B cell (primary cell): ENCODE results near the gene CMC1. TPM values are rescaled to one million over a fixed set of nuclear protein-coding genes. Genes with fewer than 3 reads are reported as not detected.

Experiments used
- ATAC-seq: fragments of 200-7000 bp; cut with Tn5 transposase; one replicate; pipeline ENCODE4 v1.10.0; 2021; ENCODE audit warnings: low read depth, mild to moderate bottlenecking, moderate number of reproducible peaks, moderate library complexity
- CTCF ChIA-PET: fragments of 350-600 bp; sonication (Branson Sonifier 250); formaldehyde crosslinking; loops from one replicate; lab custom pipeline; 2021; ENCODE audit warnings: antibody characterized with exemption, inconsistent platforms; lab: Charles Lee
- POLR2A ChIA-PET: fragments of 350-600 bp; sonication (Branson Sonifier 250); formaldehyde crosslinking; loops from one replicate; lab custom pipeline; 2021; ENCODE audit warnings: antibody characterized with exemption; lab: Charles Lee
- DNase-seq: peaks from one replicate; pipeline ENCODE4 v3.0.0; 2013
- H2AFZ ChIP-seq: 2 replicates; pipeline ENCODE4 v1.6.1; 2012; ENCODE audit warnings: mild to moderate bottlenecking, low read depth, low read length; ENCODE audit not compliant: insufficient read depth, poor library complexity, severe bottlenecking
- H3K27ac ChIP-seq, 2 donors: 1 replicate in 1 of 2; 2 replicates in 1 of 2; pipeline ENCODE4 v1.5.1; 2012 to 2013; ENCODE audit warnings: low read length in 2 of 2, mild to moderate bottlenecking in 2 of 2, moderate library complexity in 1 of 2
- H3K27me3 ChIP-seq, 4 experiments: fragments of 200-600 bp in 1 of 4; sonication (generic) in 1 of 4; replicated peaks in 1 of 4; 1 replicate in 2 of 4; 2 replicates in 2 of 4; pipeline versions ENCODE4 v1.6.1 to v1.7.0; 2013 to 2016; ENCODE audit warnings: low read length in 3 of 4, mild to moderate bottlenecking in 2 of 4, mixed read lengths in 1 of 4, moderate library complexity in 1 of 4; ENCODE audit not compliant: insufficient read depth in 4 of 4, control insufficient read depth in 3 of 4; ENCODE audit errors: control extremely low read depth in 1 of 4
- H3K36me3 ChIP-seq, 2 experiments: replicated peaks in 1 of 2; 1 replicate in 1 of 2; 2 replicates in 1 of 2; pipeline versions ENCODE4 v1.6.1 to v1.7.1; 2013; ENCODE audit warnings: low read length in 1 of 2; ENCODE audit not compliant: insufficient read depth in 2 of 2, control insufficient read depth in 1 of 2; ENCODE audit errors: control extremely low read depth in 1 of 2, extremely low read depth in 1 of 2
- H3K4me1 ChIP-seq, 2 donors: fragments of 200-600 bp in 1 of 2; sonication (generic) in 1 of 2; 1 replicate in 1 of 2; 2 replicates in 1 of 2; pipeline versions ENCODE4 v1.5.1 to v1.6.1; 2013 to 2017; ENCODE audit warnings: low read length in 2 of 2; ENCODE audit not compliant: control insufficient read depth in 2 of 2, insufficient read depth in 2 of 2
- H3K4me2 ChIP-seq: replicated peaks from 2 replicates; pipeline ENCODE3; 2012; ENCODE audit warnings: mild to moderate bottlenecking, low read depth, low read length; ENCODE audit not compliant: poor library complexity, severe bottlenecking
- H3K4me3 ChIP-seq, 5 experiments: fragments of 200-600 bp in 1 of 5; sonication (generic) in 1 of 5; 1 replicate in 3 of 5; 2 replicates in 2 of 5; pipeline versions ENCODE4 v1.5.1 to v1.7.0; 2011 to 2016; ENCODE audit warnings: low read length in 4 of 5, mild to moderate bottlenecking in 4 of 5, low read depth in 2 of 5, control low read depth in 1 of 5, moderate library complexity in 1 of 5; ENCODE audit not compliant: insufficient read depth in 1 of 5; ENCODE audit errors: control extremely low read depth in 1 of 5, extremely low read depth in 1 of 5
- H3K79me2 ChIP-seq: fragments of 200-600 bp; sonication (generic); one replicate; pipeline ENCODE4 v1.6.0; 2016; ENCODE audit warnings: low read length; ENCODE audit not compliant: control insufficient read depth, insufficient read depth
- H3K9ac ChIP-seq: fragments of 200-600 bp; sonication (generic); 2 replicates; pipeline ENCODE4 v1.6.1; 2017; ENCODE audit warnings: mild to moderate bottlenecking, low read length, moderate library complexity
- H3K9me3 ChIP-seq, 3 donors: one replicate each; pipeline versions ENCODE4 v1.6.1 to v1.7.1; 2013; ENCODE audit warnings: low read length in 2 of 3; ENCODE audit not compliant: control insufficient read depth in 2 of 3, insufficient read depth in 1 of 3; ENCODE audit errors: control extremely low read depth in 1 of 3
- H4K20me1 ChIP-seq: 2 replicates; pipeline ENCODE4 v1.6.0; 2012; ENCODE audit warnings: mild to moderate bottlenecking, low read length; ENCODE audit not compliant: insufficient read depth, control insufficient read depth, poor library complexity, severe bottlenecking
- H3K27ac Mint-ChIP-seq: one replicate; pipeline ENCODE4 v1.8.0; 2021; ENCODE audit warnings: mixed read lengths
- H3K27me3 Mint-ChIP-seq: one replicate; pipeline ENCODE4 v1.8.0; 2021; ENCODE audit warnings: mixed read lengths
- H3K4me1 Mint-ChIP-seq: one replicate; pipeline ENCODE4 v1.8.0; 2021; ENCODE audit warnings: mixed read lengths
- H3K4me3 Mint-ChIP-seq: one replicate; pipeline ENCODE4 v1.8.0; 2021; ENCODE audit warnings: mixed read lengths
- H3K9me3 Mint-ChIP-seq: one replicate; pipeline ENCODE4 v1.8.0; 2022; ENCODE audit warnings: mixed read lengths; ENCODE audit not compliant: insufficient read depth
- EZH2 ChIP-seq: IDR thresholded peaks from 2 replicates; pipeline ENCODE4 v1.6.1; 2012; ENCODE audit warnings: borderline replicate concordance, low read depth, mild to moderate bottlenecking, moderate library complexity, low read length; ENCODE audit not compliant: insufficient read depth, poor library complexity, severe bottlenecking
- WGBS: methylation state at CpG from one replicate; pipeline ENCODE4 v1.1.5; 2013; ENCODE audit warnings: missing lambda C conversion rate; ENCODE audit not compliant: insufficient coverage; 5-methylcytosine and 5-hydroxymethylcytosine counted together
- intact Hi-C: fragments of 100-400 bp; cut with micrococcal nuclease; formaldehyde crosslinking; loops from one replicate; pipeline ENCODE4 v1.10.0; 2022
- polyA plus RNA-seq: library from polyadenylated mRNA; depleted of rRNA; stranded (reverse); fragments of >200 nt; gene quantifications from 2 replicates; pipeline ENCODE4 v1.2.3, GENCODE V29; 2012
- total RNA-seq, 2 donors: library from RNA; stranded (reverse); fragments of 120-200 nt in 1 of 2; gene quantifications; 1 replicate in 1 of 2; 2 replicates in 1 of 2; pipeline versions ENCODE4 v1.2.3 to v1.2.4, GENCODE V29; 2013 to 2022
- TF ChIP-seq, protein P1 (sequence below): fragments of 200-600 bp; IDR thresholded peaks from one replicate; pipeline ENCODE4 v1.8.0; 2022; ENCODE audit warnings: antibody characterized with exemption, mild to moderate bottlenecking

Gene CMC1
- total and polyA plus RNA-seq, 2 donors (not counting 1 experiment from before 2014, with no cell fraction given) = 6.7 to 14.5 TPM

DNA sequence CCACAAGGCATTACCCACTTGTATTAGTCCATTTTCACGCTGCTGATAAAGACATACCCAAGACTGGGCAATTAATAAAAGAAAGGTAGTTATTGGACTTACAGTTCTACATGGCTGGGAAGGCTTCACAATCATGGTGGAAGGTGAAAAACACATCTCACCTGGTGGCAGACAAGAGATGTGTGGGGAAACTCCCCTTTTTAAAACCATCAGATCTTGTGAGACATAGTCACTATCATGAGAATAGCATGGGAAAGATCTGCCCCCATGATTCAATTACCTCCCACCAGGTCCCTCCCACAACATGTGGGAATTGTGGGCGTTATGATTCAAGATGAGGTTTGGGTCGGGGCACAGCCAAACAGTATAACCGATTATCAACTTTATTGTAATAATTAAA lies 17.0 kb upstream of the CMC1 start:
- H3K9ac ChIP-seq = no peak overlapping the region
- intact Hi-C loops = no loop called here
- H3K4me1 ChIP-seq = no peaks in the 10 kb centered on the region
- peaks cover 0 to 5% (median 2%) of the 10 kb centered on the region in 4 experiments for H3K27me3 ChIP-seq
- ChIA-PET POLR2A (no interaction called here), CTCF (no interaction called here)
- WGBS = no CpG with 5 or more reads among the region's 4 CpGs
- no peaks in the 10 kb centered on the region for H4K20me1 ChIP-seq
- no peak overlapping the region for H3K4me2 ChIP-seq
- ATAC-seq (no peak), DNase-seq (no peak)
- H3K9me3 Mint-ChIP-seq = no peaks in the 10 kb centered on the region
- no peaks in the 10 kb centered on the region for H3K79me2 ChIP-seq
- H3K27me3 Mint-ChIP-seq = peaks cover 18% of the 10 kb centered on the region
- H3K4me3 Mint-ChIP-seq = no peak overlapping the region
- H3K36me3 ChIP-seq = no peaks in the 10 kb centered on the region
- peaks cover 0 to 2% (median under 1%) of the 10 kb centered on the region in 3 donors for H3K9me3 ChIP-seq
- TF ChIP-seq, protein P1, sequence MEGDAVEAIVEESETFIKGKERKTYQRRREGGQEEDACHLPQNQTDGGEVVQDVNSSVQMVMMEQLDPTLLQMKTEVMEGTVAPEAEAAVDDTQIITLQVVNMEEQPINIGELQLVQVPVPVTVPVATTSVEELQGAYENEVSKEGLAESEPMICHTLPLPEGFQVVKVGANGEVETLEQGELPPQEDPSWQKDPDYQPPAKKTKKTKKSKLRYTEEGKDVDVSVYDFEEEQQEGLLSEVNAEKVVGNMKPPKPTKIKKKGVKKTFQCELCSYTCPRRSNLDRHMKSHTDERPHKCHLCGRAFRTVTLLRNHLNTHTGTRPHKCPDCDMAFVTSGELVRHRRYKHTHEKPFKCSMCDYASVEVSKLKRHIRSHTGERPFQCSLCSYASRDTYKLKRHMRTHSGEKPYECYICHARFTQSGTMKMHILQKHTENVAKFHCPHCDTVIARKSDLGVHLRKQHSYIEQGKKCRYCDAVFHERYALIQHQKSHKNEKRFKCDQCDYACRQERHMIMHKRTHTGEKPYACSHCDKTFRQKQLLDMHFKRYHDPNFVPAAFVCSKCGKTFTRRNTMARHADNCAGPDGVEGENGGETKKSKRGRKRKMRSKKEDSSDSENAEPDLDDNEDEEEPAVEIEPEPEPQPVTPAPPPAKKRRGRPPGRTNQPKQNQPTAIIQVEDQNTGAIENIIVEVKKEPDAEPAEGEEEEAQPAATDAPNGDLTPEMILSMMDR = no peak
- TF ChIP-seq EZH2 = no peak
- H3K4me3 ChIP-seq = no peak overlapping the region
- H2AFZ ChIP-seq = no peak overlapping the region
- no peak overlapping the region for H3K27ac Mint-ChIP-seq
- no peak overlapping the region for H3K27ac ChIP-seq
- H3K4me1 Mint-ChIP-seq = no peaks in the 10 kb centered on the region

DNA sequence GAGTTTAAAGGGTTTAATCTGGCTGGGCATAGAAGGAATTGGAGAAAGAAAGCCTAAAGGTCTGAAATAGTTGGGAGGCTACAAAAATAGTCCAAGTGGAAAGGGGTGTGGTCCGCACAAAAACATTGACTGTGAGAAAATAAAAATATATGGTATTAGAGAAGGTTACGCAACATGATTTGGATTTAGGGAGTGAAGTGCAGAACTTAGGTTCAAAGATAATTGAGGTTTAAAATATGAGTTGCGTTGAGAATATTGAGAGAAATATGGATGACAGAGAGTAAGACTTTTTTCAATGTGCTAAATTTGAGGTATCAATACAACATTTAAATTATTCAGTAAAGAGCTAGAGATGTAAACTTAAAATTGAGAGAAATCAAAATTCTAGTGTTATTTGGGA lies 15.4 kb upstream of the CMC1 start:
- H3K9me3 Mint-ChIP-seq = no peaks in the 10 kb centered on the region

More for the DNA sequence above, 15.4 kb upstream of the CMC1 start:
- H3K4me1 ChIP-seq = no peaks in the 10 kb centered on the region
- peaks cover 11% of the 10 kb centered on the region for H3K27me3 Mint-ChIP-seq
- no peak overlapping the region for H3K4me3 ChIP-seq
- CTCF ChIA-PET = no interaction called here
- 96% methylated on average over 2 of the region's 3 CpGs for WGBS
- no peak overlapping the region for H3K27ac ChIP-seq
- H3K9me3 ChIP-seq = no peaks in the 10 kb centered on the region
- ATAC-seq (no peak), DNase-seq (no peak)
- H3K4me3 Mint-ChIP-seq = no peak overlapping the region
- H3K9ac ChIP-seq = no peak overlapping the region
- TF ChIP-seq EZH2 = no peak
- TF ChIP-seq, protein P1 = no peak
- no peaks in the 10 kb centered on the region for H3K36me3 ChIP-seq
- H3K4me2 ChIP-seq = no peak overlapping the region
- intact Hi-C loops = no loop called here
- H3K27ac Mint-ChIP-seq = no peak overlapping the region
- POLR2A ChIA-PET = no interaction called here
- H2AFZ ChIP-seq = no peak overlapping the region
- H4K20me1 ChIP-seq = no peaks in the 10 kb centered on the region
- H3K4me1 Mint-ChIP-seq = no peaks in the 10 kb centered on the region
- no peaks in the 10 kb centered on the region for H3K79me2 ChIP-seq
- H3K27me3 ChIP-seq = peaks cover 0 to 4% (median 0%) of the 10 kb centered on the region in 4 experiments
